Upper lobe of left lung (tissue), 6 donors: Measurements from ENCODE around the gene ALDH3B2. TPM values are rescaled to one million over a fixed set of nuclear protein-coding genes. Genes with fewer than 3 reads are reported as not detected.
"Not testable (repeated sequence)": the region's sequence is repeated elsewhere in the genome, so short reads cannot be mapped to it uniquely, and the experiment has no call there.

ENCODE experiments used
- ATAC-seq, 2 donors: fragments of 200-7000 bp; cut with Tn5 transposase; one replicate each; pipeline ENCODE4 v1.9.1; 2022; ENCODE audit warnings: mild to moderate bottlenecking in 2 of 2, moderate library complexity in 2 of 2; ENCODE audit not compliant: low FRiP score in 2 of 2
- DNase-seq, 2 donors: peaks; one replicate each; pipeline ENCODE4 v3.0.0-alpha.2; 2019 to 2020
- H3K27ac ChIP-seq, 4 donors: fragments of 200-600 bp; sonication (generic); one replicate each; pipeline ENCODE4 v1.5.1; 2016 to 2019
- H3K27me3 ChIP-seq, 4 donors: fragments of 200-600 bp; sonication (generic); one replicate each; pipeline ENCODE4 v1.5.1; 2017 to 2019
- H3K36me3 ChIP-seq, 4 donors: fragments of 200-600 bp; sonication (generic); one replicate each; pipeline ENCODE4 v1.5.1; 2016 to 2019
- H3K4me1 ChIP-seq, 4 donors: fragments of 200-600 bp; sonication (generic); one replicate each; pipeline ENCODE4 v1.5.1; 2018 to 2019
- H3K4me3 ChIP-seq, 4 donors: fragments of 200-600 bp; sonication (generic); one replicate each; pipeline ENCODE4 v1.5.1; 2017 to 2019; ENCODE audit warnings: mild to moderate bottlenecking in 2 of 4, moderate library complexity in 1 of 4
- H3K9me3 ChIP-seq, 4 donors: fragments of 200-600 bp; sonication (generic); one replicate each; pipeline ENCODE4 v1.5.1; 2018 to 2019
- EP300 ChIP-seq, 4 donors: sonication (generic); formaldehyde crosslinking; IDR thresholded peaks; one replicate each; pipeline ENCODE4 v1.5.1; 2017; ENCODE audit warnings: antibody characterized with exemption in 4 of 4, control low read depth in 2 of 4
- POLR2A ChIP-seq, 4 donors: fragments of 450-650 bp; IDR thresholded peaks; one replicate each; pipeline ENCODE4 v1.5.1; 2016 to 2017; ENCODE audit warnings: antibody characterized with exemption in 4 of 4, mild to moderate bottlenecking in 2 of 4
- POLR2AphosphoS5 ChIP-seq, 2 donors: sonication (generic); formaldehyde crosslinking; IDR thresholded peaks; one replicate each; pipeline ENCODE4 v1.5.1; 2017; ENCODE audit warnings: antibody characterized with exemption in 2 of 2
- WGBS, 2 donors: methylation state at CpG; one replicate each; pipeline ENCODE4 v1.1.5; 2017 to 2018; 5-methylcytosine and 5-hydroxymethylcytosine counted together
- total RNA-seq, 6 donors: library from RNA; depleted of rRNA in 4 of 6; stranded (reverse); fragments of >200 nt in 4 of 6; gene quantifications; one replicate each; pipeline versions ENCODE4 v1.1.0 to v1.2.1, GENCODE V29; 2016 to 2021
- TF ChIP-seq, protein P1 (sequence below), 6 experiments: fragments of 450-650 bp in 4 of 6; fragments of 200-600 bp in 2 of 6; sonication (generic) in 2 of 6; IDR thresholded peaks; one replicate each; pipeline ENCODE4 v1.5.1; 2016 to 2019; ENCODE audit warnings: antibody characterized with exemption in 6 of 6
- donor health status: DM: no; HTN: no; CAD: no; lungs with moderate emphysema.
- donor health status: DM: no; HTN: yes; CAD: no; lungs with severe emphysema.

ALDH3B2 gene
- total RNA-seq, 6 donors from 2014 or later: 0.30 to 6.4 (median 0.86) TPM; not detected in 1

DNA sequence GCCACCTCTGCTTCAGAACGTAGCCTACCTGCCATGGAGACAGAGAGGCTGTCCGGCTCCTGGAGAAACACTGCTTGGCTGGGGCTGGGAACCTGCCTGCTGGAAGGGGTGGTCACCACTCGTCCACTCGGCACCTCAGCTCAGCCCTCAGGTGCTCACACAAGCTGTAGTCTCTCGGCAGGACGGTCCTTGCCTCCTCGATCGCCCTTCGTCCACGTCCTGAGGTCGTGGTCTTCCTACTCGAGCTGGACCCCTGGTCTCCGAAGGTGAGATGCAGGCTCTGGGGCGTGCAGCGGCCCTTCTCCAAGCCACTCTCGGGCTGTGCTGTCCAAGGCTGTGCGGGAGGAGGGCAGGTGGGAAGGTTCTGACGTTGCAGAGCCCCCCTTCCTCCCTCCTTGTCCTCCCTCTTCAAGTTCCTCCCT, 35.0 kb downstream of the ALDH3B2 start, which contains the start of gene TBX10:
TSS of gene TBX10 (minus strand) at position 326 of the 422 bp plus-strand sequence. CDS start at position 35, 291 bp downstream.
- ATAC-seq (no peak), DNase-seq (peak in 1 of 2 donors; percentile 50)
- H3K27ac ChIP-seq: no peak within 1 kb of the TSS
- TF ChIP-seq EP300 (IDR thresholded peaks at IDR 0.05) (no peak), POLR2A (IDR thresholded peaks at IDR 0.05) (no peak), POLR2AphosphoS5 (IDR thresholded peaks at IDR 0.05) (no peak)
- TF ChIP-seq, protein P1, sequence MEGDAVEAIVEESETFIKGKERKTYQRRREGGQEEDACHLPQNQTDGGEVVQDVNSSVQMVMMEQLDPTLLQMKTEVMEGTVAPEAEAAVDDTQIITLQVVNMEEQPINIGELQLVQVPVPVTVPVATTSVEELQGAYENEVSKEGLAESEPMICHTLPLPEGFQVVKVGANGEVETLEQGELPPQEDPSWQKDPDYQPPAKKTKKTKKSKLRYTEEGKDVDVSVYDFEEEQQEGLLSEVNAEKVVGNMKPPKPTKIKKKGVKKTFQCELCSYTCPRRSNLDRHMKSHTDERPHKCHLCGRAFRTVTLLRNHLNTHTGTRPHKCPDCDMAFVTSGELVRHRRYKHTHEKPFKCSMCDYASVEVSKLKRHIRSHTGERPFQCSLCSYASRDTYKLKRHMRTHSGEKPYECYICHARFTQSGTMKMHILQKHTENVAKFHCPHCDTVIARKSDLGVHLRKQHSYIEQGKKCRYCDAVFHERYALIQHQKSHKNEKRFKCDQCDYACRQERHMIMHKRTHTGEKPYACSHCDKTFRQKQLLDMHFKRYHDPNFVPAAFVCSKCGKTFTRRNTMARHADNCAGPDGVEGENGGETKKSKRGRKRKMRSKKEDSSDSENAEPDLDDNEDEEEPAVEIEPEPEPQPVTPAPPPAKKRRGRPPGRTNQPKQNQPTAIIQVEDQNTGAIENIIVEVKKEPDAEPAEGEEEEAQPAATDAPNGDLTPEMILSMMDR (IDR thresholded peaks at IDR 0.05): no peak
- H3K4me1 ChIP-seq: peaks cover 0 to 6% (median 0%) of the 10 kb centered on the region in 4 donors
- no peak within 1 kb of the TSS for H3K4me3 ChIP-seq
- H3K36me3 ChIP-seq: no peaks in the 10 kb centered on the region
- peaks cover 0 to 6% (median 0%) of the 10 kb centered on the region in 4 donors for H3K27me3 ChIP-seq
- 77 to 79% methylated on average over 16 to 18 of the region's 18 CpGs for WGBS, 2 donors
- H3K9me3 ChIP-seq: no peaks in the 10 kb centered on the region

DNA sequence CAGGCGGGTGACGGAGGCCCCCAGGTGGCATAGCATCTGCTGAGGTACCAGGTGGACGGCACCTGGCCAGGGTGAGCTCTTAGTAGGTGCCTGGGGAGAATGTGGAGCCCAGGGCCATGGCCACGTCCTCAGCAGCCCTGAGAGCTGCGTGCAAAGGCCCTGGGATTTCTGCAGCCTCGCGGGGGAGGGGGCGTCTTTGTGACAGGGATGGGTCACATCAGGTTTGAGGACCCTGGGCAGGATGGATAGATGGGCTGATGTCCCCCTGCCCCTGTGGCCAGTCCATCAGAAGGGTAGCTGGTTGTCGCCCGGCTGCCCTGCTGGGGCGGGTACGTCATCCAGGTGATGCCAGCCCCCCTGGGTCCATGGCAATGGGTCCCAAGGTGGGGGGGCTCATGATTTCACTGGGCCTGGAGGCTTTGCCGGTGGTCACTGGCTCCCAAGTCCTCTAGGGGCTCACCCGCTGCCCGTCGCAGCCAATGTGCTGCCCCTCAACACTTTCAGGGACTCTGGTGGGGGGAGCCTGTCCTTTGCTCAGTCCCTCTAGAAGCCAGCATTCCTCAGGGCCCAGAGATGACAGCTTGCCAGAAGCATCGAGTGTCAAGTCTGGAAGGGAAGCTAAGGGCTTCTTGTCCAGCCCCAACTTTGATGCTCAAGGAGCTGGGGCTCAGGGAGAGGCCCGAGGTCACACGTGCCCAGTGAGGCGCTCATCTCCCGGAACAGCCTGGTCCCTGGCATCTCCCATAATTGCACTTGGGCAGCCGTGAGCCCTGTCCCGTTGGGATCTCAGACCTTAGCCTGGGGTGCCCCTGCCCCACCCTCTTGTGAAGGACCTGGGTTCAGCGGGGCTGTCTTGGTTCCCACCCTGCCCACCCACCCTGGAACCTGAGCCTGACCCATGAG, 35.6 kb downstream of the ALDH3B2 start:
- ATAC-seq (no peak), DNase-seq (peak in 1 of 2 donors; percentile 49)
- no peak overlapping the region for H3K27ac ChIP-seq
- peaks cover 0 to 6% (median 0%) of the 10 kb centered on the region in 4 donors for H3K27me3 ChIP-seq
- 84 to 87% methylated on average over 9 to 20 of the region's 24 CpGs for WGBS, 2 donors
- H3K4me3 ChIP-seq: no peak overlapping the region
- TF ChIP-seq POLR2A (IDR thresholded peaks at IDR 0.05): no peak
- TF ChIP-seq, protein P1 (IDR thresholded peaks at IDR 0.05): no peak
- no peak for TF ChIP-seq POLR2AphosphoS5 (IDR thresholded peaks at IDR 0.05)
- no peak for TF ChIP-seq EP300 (IDR thresholded peaks at IDR 0.05)
- H3K4me1 ChIP-seq: peaks cover 0 to 6% (median 0%) of the 10 kb centered on the region in 4 donors
- no peaks in the 10 kb centered on the region for H3K36me3 ChIP-seq
- H3K9me3 ChIP-seq: no peaks in the 10 kb centered on the region

DNA sequence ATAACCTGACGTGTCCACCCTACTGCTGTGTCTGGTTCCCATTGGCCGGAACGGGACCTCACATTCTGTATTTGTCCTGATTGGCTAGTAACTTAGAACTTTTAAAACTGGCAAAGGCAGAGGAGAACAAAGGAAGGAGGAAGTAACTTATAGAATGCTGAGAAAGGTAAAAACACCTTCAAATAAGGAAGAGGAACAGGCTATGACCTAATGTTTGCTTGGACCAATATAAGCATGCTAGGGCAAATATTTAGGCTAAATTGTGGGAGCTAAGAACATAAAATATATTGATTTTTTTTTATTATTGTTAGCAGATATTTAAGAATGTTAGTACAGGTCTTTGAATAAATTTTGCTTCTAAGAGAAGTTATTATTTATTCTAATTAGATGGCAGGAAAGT, 37.0 kb downstream of the ALDH3B2 start:
- not testable (repeated sequence) for ATAC-seq, H3K27me3 ChIP-seq, H3K4me3 ChIP-seq, H3K27ac ChIP-seq, H3K4me1 ChIP-seq, DNase-seq, H3K36me3 ChIP-seq, H3K9me3 ChIP-seq
- WGBS, 2 donors: 88 to 92% methylated on average over 3 of the region's 3 CpGs

DNA sequence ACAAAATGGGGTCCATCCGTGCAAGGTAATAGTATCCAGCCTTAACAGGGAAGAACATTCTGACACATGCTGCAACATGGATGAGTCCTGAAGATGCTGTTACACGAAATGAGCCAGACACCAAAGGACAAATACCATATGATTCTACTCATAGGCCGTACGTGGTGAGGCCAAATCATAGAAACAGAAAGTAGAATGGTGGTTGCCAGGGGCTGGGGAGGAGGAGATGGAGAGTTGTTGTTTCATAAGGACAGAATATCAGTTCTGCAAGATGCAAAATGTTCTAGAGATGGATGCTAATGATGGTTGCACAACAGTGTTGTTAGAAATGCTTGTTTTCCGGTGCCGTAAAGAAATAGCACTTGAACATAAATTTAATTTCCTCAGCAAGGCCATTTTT, 37.5 kb downstream of the ALDH3B2 start:
- DNase-seq: no peak
- no peak overlapping the region for H3K27ac ChIP-seq
- no peaks in the 10 kb centered on the region for H3K36me3 ChIP-seq
- H3K27me3 ChIP-seq: peaks cover 0 to 6% (median 0%) of the 10 kb centered on the region in 4 donors
- no peaks in the 10 kb centered on the region for H3K9me3 ChIP-seq
- no peak for TF ChIP-seq POLR2AphosphoS5 (IDR thresholded peaks at IDR 0.05)
- no peak for TF ChIP-seq EP300 (IDR thresholded peaks at IDR 0.05)
- no peak for TF ChIP-seq POLR2A (IDR thresholded peaks at IDR 0.05)
- TF ChIP-seq, protein P1 (IDR thresholded peaks at IDR 0.05): no peak
- no peak overlapping the region for H3K4me3 ChIP-seq
- ATAC-seq: no peak
- 74 to 81% methylated on average over 6 of the region's 6 CpGs for WGBS, 2 donors
- H3K4me1 ChIP-seq: peaks cover 0 to 6% (median 0%) of the 10 kb centered on the region in 4 donors

DNA sequence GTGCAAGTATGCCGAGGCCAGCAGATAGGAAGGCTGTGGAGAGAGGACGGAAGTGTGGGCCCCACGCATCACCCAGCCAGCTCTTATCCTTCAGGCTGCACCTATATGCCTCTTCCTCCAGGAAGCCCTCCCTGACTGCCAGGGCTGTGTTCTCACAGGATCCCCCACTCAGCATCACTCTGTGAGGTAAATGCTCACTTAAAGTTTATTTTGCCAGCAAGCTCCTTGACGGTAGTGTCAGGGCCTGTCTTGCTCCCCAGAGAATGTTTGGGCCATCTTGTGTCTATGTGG, 39.2 kb downstream of the ALDH3B2 start:
- no peak for ATAC-seq
- no peak overlapping the region for H3K27ac ChIP-seq
- 86 to 92% methylated on average over 3 to 4 of the region's 4 CpGs for WGBS, 2 donors

More for the DNA sequence above, 39.2 kb downstream of the ALDH3B2 start:
- Histone ChIP-seq H3K36me3 (no peaks in the 10 kb centered on the region), H3K27me3 (peaks cover 0 to 6% (median 0%) of the 10 kb centered on the region in 4 donors), H3K9me3 (no peaks in the 10 kb centered on the region), H3K4me1 (peaks cover 6 to 13% (median 7%) of the 10 kb centered on the region in 4 donors), H3K4me3 (no peak overlapping the region)
- no peak for DNase-seq
- TF ChIP-seq EP300 (IDR thresholded peaks at IDR 0.05): no peak
- no peak for TF ChIP-seq POLR2A (IDR thresholded peaks at IDR 0.05)
- TF ChIP-seq POLR2AphosphoS5 (IDR thresholded peaks at IDR 0.05): no peak
- TF ChIP-seq, protein P1 (IDR thresholded peaks at IDR 0.05): no peak
